LNCAP (cell line): ENCODE data around the gene DMD.

Source experiments
- CTCF ChIP-seq: fragments of 450-650 bp; IDR thresholded peaks from 2 replicates; pipeline ENCODE4 v1.5.1; 2017; ENCODE audit warnings: mild to moderate bottlenecking

Gene DMD

GRCh38 chrX:31376408-31377022 is 1834.8 kb downstream of the DMD start:
- no peak for TF ChIP-seq CTCF

- no peak for TF ChIP-seq CTCF
Observed at GRCh38 chrX:31374786-31375185, 1836.6 kb downstream of the DMD start.

GRCh38 chrX:31371956-31372355 is 1839.4 kb downstream of the DMD start:
- TF ChIP-seq CTCF: no peak

GRCh38 chrX:31367816-31368215 is 1843.5 kb downstream of the DMD start:
- no peak for TF ChIP-seq CTCF

- no peak for TF ChIP-seq CTCF
Observed at GRCh38 chrX:31366041-31366440, 1845.3 kb downstream of the DMD start.

- no peak for TF ChIP-seq CTCF
Observed at GRCh38 chrX:31356275-31357212, 1854.8 kb downstream of the DMD start.

- TF ChIP-seq CTCF: no peak
Observed at GRCh38 chrX:31355206-31355955, 1856.0 kb downstream of the DMD start.
